ENCODE data around the gene LRRC49.
A peak's percentile ranks its signal among the peaks of the same experiment; 100 is the strongest.

Gene LRRC49

DNA sequence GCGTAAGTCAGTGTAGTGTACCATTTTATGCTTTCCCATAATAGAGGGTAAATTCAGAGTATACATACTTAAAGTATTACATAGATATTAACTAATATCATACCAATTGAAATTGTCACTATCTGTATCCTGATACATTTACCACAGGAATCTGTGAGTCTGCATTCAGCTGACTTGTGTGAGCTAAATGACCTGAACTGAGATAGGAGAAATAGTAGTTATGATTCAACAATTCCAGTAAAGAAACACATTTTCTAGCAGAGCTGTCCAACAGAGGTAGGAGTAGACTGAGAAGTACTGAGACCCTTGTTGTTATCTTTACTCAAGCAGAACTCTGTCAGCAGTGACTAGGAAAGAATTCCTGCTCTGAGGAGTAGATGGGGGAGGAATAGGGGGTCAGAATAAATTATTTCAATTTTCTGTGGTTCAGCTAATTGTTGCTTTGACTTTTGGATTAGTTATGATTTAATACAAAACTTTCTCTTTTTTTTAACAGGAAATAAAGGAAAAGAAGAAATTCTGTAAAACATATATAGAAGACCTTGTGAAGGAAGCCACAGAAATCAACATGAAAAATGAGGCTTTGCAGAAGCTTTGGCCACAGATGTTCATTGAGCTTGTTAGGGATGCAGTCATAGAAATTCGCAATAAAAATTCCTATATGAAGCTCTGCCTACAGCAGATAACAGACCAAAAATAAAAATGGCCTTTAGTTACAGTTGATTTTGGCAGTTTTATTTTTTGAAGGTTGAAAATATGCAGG lies 156.5 kb downstream of the LRRC49 start:
- peak; percentile 89 for DNase-seq (ENCODE audit: low read depth)
- no peak overlapping the region for H3K4me3 ChIP-seq (ENCODE audit: low read length)
- TF ChIP-seq, protein P1, sequence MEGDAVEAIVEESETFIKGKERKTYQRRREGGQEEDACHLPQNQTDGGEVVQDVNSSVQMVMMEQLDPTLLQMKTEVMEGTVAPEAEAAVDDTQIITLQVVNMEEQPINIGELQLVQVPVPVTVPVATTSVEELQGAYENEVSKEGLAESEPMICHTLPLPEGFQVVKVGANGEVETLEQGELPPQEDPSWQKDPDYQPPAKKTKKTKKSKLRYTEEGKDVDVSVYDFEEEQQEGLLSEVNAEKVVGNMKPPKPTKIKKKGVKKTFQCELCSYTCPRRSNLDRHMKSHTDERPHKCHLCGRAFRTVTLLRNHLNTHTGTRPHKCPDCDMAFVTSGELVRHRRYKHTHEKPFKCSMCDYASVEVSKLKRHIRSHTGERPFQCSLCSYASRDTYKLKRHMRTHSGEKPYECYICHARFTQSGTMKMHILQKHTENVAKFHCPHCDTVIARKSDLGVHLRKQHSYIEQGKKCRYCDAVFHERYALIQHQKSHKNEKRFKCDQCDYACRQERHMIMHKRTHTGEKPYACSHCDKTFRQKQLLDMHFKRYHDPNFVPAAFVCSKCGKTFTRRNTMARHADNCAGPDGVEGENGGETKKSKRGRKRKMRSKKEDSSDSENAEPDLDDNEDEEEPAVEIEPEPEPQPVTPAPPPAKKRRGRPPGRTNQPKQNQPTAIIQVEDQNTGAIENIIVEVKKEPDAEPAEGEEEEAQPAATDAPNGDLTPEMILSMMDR (conservative IDR thresholded peaks at IDR 0.05; ENCODE audit: low read length): no peak

DNA sequence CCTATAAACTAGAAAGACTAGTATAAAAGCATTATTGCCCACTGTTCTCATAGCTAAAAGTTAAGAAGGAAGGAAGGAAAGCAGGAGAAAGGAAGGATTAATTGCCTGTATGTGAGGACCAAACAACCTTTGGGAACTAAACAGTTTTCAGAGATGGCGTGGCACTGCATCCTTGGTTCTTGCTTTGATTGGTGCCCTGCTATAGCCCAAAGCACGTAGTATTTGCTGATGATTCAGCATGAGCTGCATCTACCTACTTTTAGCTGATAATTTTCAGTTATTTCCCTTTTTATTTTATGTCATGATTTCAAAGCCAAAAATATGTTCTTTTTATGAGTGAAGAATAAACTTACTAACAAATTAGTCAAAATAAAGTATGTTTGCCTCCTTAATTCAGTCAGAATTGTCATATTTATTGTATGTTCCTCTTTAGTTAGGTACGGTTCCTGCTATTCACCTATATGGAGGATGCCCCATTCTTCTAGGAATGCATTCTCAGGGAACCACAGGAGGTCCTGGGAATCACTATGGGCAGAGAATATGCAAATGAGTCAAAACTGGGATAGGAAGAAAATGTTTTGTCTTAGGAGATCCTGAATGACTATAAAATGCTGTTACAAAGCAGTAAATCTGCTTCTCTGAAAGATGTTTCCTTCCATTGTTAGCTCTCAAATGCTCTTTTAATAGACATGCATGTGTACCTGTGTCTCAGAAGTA lies 157.2 kb downstream of the LRRC49 start:
- TF ChIP-seq, protein P1 (conservative IDR thresholded peaks at IDR 0.05; ENCODE audit: low read length): no peak
- DNase-seq (ENCODE audit: low read depth): no peak
- H3K4me3 ChIP-seq (ENCODE audit: low read length): no peak overlapping the region

DNA sequence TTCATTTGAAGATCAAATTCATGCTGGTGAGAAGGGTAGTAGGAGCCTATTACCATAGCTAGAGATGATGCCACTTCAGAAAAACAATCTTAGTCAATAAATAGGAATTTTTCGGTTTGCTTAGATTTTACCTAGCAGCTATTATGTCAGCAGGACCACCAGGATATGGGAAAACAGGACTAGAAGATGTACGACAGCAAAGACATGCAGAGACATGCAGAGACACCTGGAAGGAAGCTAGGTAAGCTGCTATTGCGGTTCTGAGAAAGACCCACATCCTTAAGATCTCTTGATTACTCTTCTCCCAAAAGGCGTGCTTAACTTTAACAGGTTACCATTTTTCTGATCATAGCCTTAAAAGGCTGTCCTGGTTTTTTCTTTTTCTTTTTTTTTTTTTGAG lies 157.8 kb downstream of the LRRC49 start:
- TF ChIP-seq, protein P1 (conservative IDR thresholded peaks at IDR 0.05; ENCODE audit: low read length): no peak
- H3K4me3 ChIP-seq (ENCODE audit: low read length): no peak overlapping the region
- no peak for DNase-seq (ENCODE audit: low read depth)

DNA sequence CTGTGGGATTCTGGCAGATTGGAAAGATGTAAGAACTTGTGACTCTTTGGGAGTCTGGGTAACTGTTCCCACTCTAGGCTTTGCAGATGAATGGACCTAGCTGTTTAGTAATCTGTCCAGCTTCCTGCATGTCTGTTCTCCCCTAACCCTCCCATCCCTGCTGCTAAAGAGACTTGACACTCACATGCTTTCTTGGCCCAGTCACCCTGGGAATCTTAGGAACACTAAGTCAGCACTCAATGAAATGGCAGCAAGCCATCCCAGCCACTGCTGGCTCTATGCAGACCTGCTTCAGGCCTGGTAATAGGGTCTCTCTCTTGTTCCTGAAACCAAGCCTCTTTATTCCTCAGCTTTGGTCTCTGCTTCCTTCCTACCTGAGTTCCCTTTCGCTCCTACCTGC lies 158.9 kb downstream of the LRRC49 start:
- DNase-seq (ENCODE audit: low read depth): peak; percentile 80
- TF ChIP-seq, protein P1 (conservative IDR thresholded peaks at IDR 0.05; ENCODE audit: low read length): no peak
- no peak overlapping the region for H3K4me3 ChIP-seq (ENCODE audit: low read length)

DNA sequence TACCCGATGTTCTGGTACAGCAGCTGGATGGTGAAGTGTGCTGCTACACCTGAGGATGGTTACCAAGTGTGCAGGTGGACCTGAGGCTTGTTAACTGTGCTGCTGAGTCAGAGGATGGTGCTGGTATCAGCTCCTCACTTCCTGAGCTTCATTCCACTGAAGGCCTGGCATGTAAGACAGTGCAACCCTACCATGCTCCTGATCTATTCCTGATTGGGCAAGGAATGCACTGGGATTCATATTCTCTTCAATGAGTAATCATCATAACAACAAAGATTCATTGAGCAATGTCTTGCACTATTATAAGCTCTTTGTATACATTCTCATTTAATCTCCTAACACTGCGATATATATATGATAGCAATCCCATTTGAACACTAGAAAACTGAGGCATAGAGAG lies 159.7 kb downstream of the LRRC49 start:
- TF ChIP-seq, protein P1 (conservative IDR thresholded peaks at IDR 0.05; ENCODE audit: low read length): no peak
- no peak overlapping the region for H3K4me3 ChIP-seq (ENCODE audit: low read length)
- peak; percentile 76 for DNase-seq (ENCODE audit: low read depth)

DNA sequence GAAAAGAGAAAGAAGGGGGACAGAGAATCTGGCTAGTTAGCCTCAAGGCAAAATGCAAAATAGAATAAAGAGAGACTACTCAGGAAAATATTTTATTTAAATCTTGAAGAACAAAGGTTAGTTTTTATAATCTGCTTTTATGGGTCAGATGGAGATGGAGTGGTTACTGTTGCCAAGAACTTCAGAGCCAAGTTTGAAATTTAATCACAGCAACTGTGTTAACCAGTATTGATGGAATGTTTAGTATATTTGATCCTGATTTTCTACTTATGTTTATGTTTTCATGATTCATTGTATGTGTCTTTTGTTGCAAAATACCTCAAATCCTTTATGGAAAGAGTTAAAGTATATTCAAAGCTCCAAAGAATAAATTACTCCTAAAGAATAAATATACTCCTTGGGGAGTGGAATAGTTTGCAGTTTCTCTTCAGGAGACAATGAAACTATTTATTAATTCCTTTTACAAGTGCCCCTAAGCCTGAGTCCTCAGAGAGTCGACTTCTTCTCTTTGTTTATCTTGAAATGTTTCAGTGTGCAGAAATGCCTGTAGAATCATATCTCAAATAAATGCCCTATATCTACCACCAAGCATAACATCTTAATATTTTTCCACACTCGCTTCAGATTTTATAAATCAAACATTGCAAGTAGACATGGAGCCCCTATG lies 161.8 kb downstream of the LRRC49 start:
- TF ChIP-seq, protein P1 (conservative IDR thresholded peaks at IDR 0.05; ENCODE audit: low read length): no peak
- DNase-seq (ENCODE audit: low read depth): no peak
- H3K4me3 ChIP-seq (ENCODE audit: low read length): no peak overlapping the region

Measured in AG10803 (cell line).